BLaER1 treated with 17β-estradiol and CSF1 and Interleukin-3, amounts not matched to agents 10 nM and 100 nM (cell line): Measurements from ENCODE around the gene TSPAN14.
"Not testable (repeated sequence)": the region's sequence is repeated elsewhere in the genome, so short reads cannot be mapped to it uniquely, and the experiment has no call there.

ENCODE experiments used
- H3K27ac ChIP-seq, 11 experiments: shearing (Covaris generic); formaldehyde crosslinking; 2 replicates each; pipeline ENCODE4 v1.8.1; 2022
- H3K27me3 ChIP-seq, 11 experiments: shearing (Covaris generic); formaldehyde crosslinking; 2 replicates each; pipeline ENCODE4 v1.8.1; 2022
- H3K36me3 ChIP-seq, 11 experiments: shearing (Covaris generic); formaldehyde crosslinking; 2 replicates each; pipeline ENCODE4 v1.8.1; 2022
- H3K4me1 ChIP-seq, 10 experiments: shearing (Covaris generic); formaldehyde crosslinking; 2 replicates each; pipeline ENCODE4 v1.8.1; 2022
- H3K4me2 ChIP-seq, 11 experiments: shearing (Covaris generic); formaldehyde crosslinking; 2 replicates each; pipeline ENCODE4 v1.8.1; 2022
- H3K4me3 ChIP-seq, 10 experiments: shearing (Covaris generic); formaldehyde crosslinking; 2 replicates each; pipeline ENCODE4 v1.8.1; 2022
- H3K9ac ChIP-seq, 11 experiments: shearing (Covaris generic); formaldehyde crosslinking; 2 replicates each; pipeline ENCODE4 v1.8.1; 2022
- H3K9me3 ChIP-seq, 11 experiments: shearing (Covaris generic); formaldehyde crosslinking; replicated peaks in 1 of 11; 2 replicates each; pipeline ENCODE4 v1.8.1; 2022
- H4K20me1 ChIP-seq, 11 experiments: shearing (Covaris generic); formaldehyde crosslinking; 2 replicates each; pipeline ENCODE4 v1.8.1; 2022
- Cebpa-rat ChIP-seq, 11 experiments: shearing (Covaris generic); IDR thresholded peaks; 2 replicates each; pipeline ENCODE4 v1.8.1; 2022

The TSPAN14 gene

GRCh38 chr10:80530251-80530650 is 76.1 kb downstream of the TSPAN14 start:
- no peaks in the 10 kb centered on the region for H3K27me3 ChIP-seq
- peaks cover 0 to 17% (median 0%) of the 10 kb centered on the region in 11 experiments; a peak in 2 of 22 replicates for H4K20me1 ChIP-seq
- no peaks in the 10 kb centered on the region for H3K9me3 ChIP-seq
- H3K36me3 ChIP-seq, result peaks cover 0 to 4% (median 0%) of the 10 kb centered on the region in 11 experiments; a peak in 3 of 22 replicates
- no peak overlapping the region for H3K4me3 ChIP-seq
- peak overlapping the region; percentile 66 to 96 (median 84) for H3K4me2 ChIP-seq
- TF ChIP-seq Cebpa-rat (IDR thresholded peaks at IDR 0.05), result no peak
- H3K9ac ChIP-seq, result peak overlapping the region; percentile 3 to 66 (median 44); a peak in 16 of 22 replicates
- peaks cover 62 to 77% (median 71%) of the 10 kb centered on the region in 10 experiments for H3K4me1 ChIP-seq
- H3K27ac ChIP-seq, result peak overlapping the region in 10 of 11 experiments; percentile 43 to 81 (median 74); a peak in 18 of 22 replicates

GRCh38 chr10:80530816-80531215 is 76.7 kb downstream of the TSPAN14 start:
- TF ChIP-seq Cebpa-rat (IDR thresholded peaks at IDR 0.05), result no peak
- Histone ChIP-seq H3K4me2 (peak overlapping the region; percentile 66 to 96 (median 84)), H3K27ac (peak overlapping the region in 10 of 11 experiments; percentile 3 to 81 (median 74); a peak in 15 of 22 replicates), H3K4me1 (peaks cover 60 to 76% (median 69%) of the 10 kb centered on the region in 10 experiments), H3K36me3 (peaks cover 0 to 4% (median 0%) of the 10 kb centered on the region in 11 experiments; a peak in 3 of 22 replicates), H3K9me3 (no peaks in the 10 kb centered on the region), H3K9ac (peak overlapping the region; percentile 3 to 66 (median 21); a peak in 11 of 22 replicates), H4K20me1 (peaks cover 0 to 12% (median 0%) of the 10 kb centered on the region in 11 experiments; a peak in 2 of 22 replicates), H3K4me3 (no peak overlapping the region), H3K27me3 (no peaks in the 10 kb centered on the region)

DNA sequence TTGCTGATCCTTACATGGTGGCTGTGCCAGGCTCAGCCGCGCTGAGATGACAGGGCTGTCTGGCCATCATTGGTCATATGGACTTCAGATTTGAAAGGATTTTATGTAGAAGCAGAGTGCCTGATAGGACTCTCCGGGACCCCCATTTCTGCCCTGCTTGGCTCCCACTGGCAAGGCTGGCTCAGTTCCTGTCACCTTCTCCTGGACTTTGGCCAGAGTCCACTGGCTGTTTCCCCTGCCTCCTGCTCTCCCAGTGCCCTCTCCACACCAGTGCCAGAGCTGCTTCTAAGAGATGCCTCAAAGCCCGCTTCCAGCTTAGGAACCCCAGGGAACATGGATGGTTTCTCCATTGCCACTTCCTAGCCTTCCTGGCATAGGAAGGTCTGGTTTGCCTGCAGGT is 78.5 kb downstream of the TSPAN14 start:
- TF ChIP-seq Cebpa-rat (IDR thresholded peaks at IDR 0.05), result no peak

DNA sequence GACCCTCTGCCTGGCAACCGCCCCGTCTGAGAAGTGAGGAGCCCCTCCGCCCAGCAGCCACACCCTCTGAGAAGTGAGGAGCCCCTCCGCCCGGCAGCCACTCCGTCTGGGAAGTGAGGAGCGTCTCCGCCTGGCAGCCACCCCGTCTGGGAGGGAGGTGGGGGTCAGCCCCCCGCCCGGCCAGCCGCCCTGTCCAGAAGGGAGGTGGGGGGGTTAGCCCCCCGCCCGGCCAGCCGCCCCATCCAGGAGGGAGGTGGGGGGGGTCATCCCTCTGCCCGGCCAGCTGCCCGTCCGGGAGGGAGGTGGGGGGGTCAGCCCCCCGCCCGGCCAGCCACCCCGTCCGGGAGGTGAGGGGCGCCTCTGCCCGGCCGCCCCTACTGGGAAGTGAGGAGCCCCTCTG is 79.9 kb downstream of the TSPAN14 start:
- H3K27me3 ChIP-seq, result peaks cover 0 to 16% (median 0%) of the 10 kb centered on the region in 11 experiments; a peak in 3 of 22 replicates
- not testable (repeated sequence) for H3K36me3 ChIP-seq, H3K27ac ChIP-seq, H3K4me2 ChIP-seq, H4K20me1 ChIP-seq, H3K9me3 ChIP-seq, H3K4me3 ChIP-seq, H3K9ac ChIP-seq
- H3K4me1 ChIP-seq, result peaks cover 54 to 68% (median 65%) of the 10 kb centered on the region in 10 experiments

More for the DNA sequence above, 78.5 kb downstream of the TSPAN14 start:
- Histone ChIP-seq H3K27me3 (peaks cover 0 to 3% (median 0%) of the 10 kb centered on the region in 11 experiments; a peak in 1 of 22 replicates), H3K4me1 (peaks cover 56 to 68% (median 65%) of the 10 kb centered on the region in 10 experiments), H3K27ac (peak overlapping the region in 7 of 11 experiments; percentile 6 to 53 (median 32); a peak in 7 of 22 replicates), H3K4me2 (peak overlapping the region in 5 of 11 experiments; percentile 0 to 32 (median 12); a peak in 5 of 22 replicates), H3K36me3 (peaks cover 0 to 4% (median 0%) of the 10 kb centered on the region in 11 experiments; a peak in 3 of 22 replicates), H3K4me3 (no peak overlapping the region), H4K20me1 (peaks cover 0 to 4% (median 0%) of the 10 kb centered on the region in 11 experiments; a peak in 1 of 22 replicates), H3K9me3 (no peaks in the 10 kb centered on the region), H3K9ac (peak overlapping the region in 1 of 11 experiments; percentile 3; a peak in 2 of 22 replicates)

DNA sequence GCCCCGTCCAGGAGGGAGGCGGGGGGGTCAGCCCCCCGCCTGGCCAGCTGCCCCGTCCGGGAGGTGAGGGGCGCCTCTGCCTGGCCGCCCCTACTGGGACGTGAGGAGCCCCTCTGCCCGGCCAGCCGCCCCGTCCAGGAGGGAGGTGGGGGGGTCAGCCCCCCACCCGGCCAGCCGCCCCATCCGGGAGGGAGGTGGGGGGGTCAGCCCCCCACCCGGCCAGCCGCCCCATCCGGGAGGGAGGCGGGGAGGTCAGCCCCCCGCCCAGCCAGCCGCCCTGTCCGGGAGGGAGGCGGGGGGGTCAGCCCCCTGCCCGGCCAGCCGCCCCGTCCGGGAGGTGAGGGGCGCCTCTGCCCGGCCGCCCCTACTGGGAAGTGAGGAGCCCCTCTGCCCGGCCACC is 80.5 kb downstream of the TSPAN14 start:
- not testable (repeated sequence) for H3K27ac ChIP-seq, H4K20me1 ChIP-seq, H3K9me3 ChIP-seq, H3K4me2 ChIP-seq, H3K4me3 ChIP-seq, H3K9ac ChIP-seq, H3K36me3 ChIP-seq
- peaks cover 0 to 21% (median 0%) of the 10 kb centered on the region in 11 experiments; a peak in 3 of 22 replicates for H3K27me3 ChIP-seq
- peaks cover 54 to 68% (median 65%) of the 10 kb centered on the region in 10 experiments for H3K4me1 ChIP-seq

GRCh38 chr10:80535671-80536360 is 81.7 kb downstream of the TSPAN14 start:
- Histone ChIP-seq H3K9me3 (no peaks in the 10 kb centered on the region), H3K27me3 (peaks cover 0 to 23% (median 0%) of the 10 kb centered on the region in 11 experiments; a peak in 3 of 22 replicates), H3K4me3 (peak overlapping the region; percentile 59 to 83 (median 71)), H3K9ac (peak overlapping the region; percentile 88 to 92 (median 91)), H3K4me1 (peaks cover 54 to 68% (median 65%) of the 10 kb centered on the region in 10 experiments), H4K20me1 (no peaks in the 10 kb centered on the region; a peak in 1 of 22 replicates), H3K36me3 (peaks cover 0 to 4% (median 0%) of the 10 kb centered on the region in 11 experiments; a peak in 3 of 22 replicates), H3K4me2 (peak overlapping the region; percentile 94 to 100 (median 98)), H3K27ac (peak overlapping the region; percentile 83 to 97 (median 95))
- peak in 5 of 11 experiments; percentile 26 to 89 (median 56); a peak in 5 of 22 replicates for TF ChIP-seq Cebpa-rat (IDR thresholded peaks at IDR 0.05)

GRCh38 chr10:80536361-80536835 is 82.3 kb downstream of the TSPAN14 start:
- peak overlapping the region; percentile 88 to 92 (median 91) for H3K9ac ChIP-seq
- H3K4me3 ChIP-seq, result peak overlapping the region; percentile 59 to 83 (median 71)
- H3K36me3 ChIP-seq, result peaks cover 0 to 4% (median 0%) of the 10 kb centered on the region in 11 experiments; a peak in 3 of 22 replicates
- no peaks in the 10 kb centered on the region for H3K9me3 ChIP-seq
- H3K27me3 ChIP-seq, result peaks cover 0 to 23% (median 0%) of the 10 kb centered on the region in 11 experiments; a peak in 3 of 22 replicates
- H3K27ac ChIP-seq, result peak overlapping the region; percentile 83 to 97 (median 95)
- peaks cover 55 to 68% (median 64%) of the 10 kb centered on the region in 10 experiments for H3K4me1 ChIP-seq
- TF ChIP-seq Cebpa-rat (IDR thresholded peaks at IDR 0.05), result no peak
- peak overlapping the region; percentile 94 to 100 (median 98) for H3K4me2 ChIP-seq
- no peaks in the 10 kb centered on the region for H4K20me1 ChIP-seq

GRCh38 chr10:80537086-80537735 is 83.1 kb downstream of the TSPAN14 start:
- peak overlapping the region; percentile 94 to 100 (median 98) for H3K4me2 ChIP-seq

More at GRCh38 chr10:80537086-80537735, 83.1 kb downstream of the TSPAN14 start:
- Histone ChIP-seq H4K20me1 (no peaks in the 10 kb centered on the region), H3K9me3 (no peaks in the 10 kb centered on the region), H3K27me3 (peaks cover 0 to 23% (median 0%) of the 10 kb centered on the region in 11 experiments; a peak in 3 of 22 replicates), H3K36me3 (peaks cover 0 to 4% (median 0%) of the 10 kb centered on the region in 11 experiments; a peak in 3 of 22 replicates), H3K4me1 (peaks cover 62 to 75% (median 68%) of the 10 kb centered on the region in 10 experiments), H3K4me3 (peak overlapping the region in 9 of 10 experiments; percentile 59 to 83 (median 72); a peak in 18 of 20 replicates), H3K9ac (peak overlapping the region in 10 of 11 experiments; percentile 88 to 92 (median 91); a peak in 18 of 22 replicates), H3K27ac (peak overlapping the region in 10 of 11 experiments; percentile 91 to 97 (median 96); a peak in 19 of 22 replicates)
- TF ChIP-seq Cebpa-rat (IDR thresholded peaks at IDR 0.05), result no peak
